Middle frontal gyrus (tissue), 1 donor: ENCODE results near the gene LDLRAP1.

Experiments used
- DNase-seq: peaks from one replicate; pipeline ENCODE4 v3.0.0-alpha.2; 2015; ENCODE audit warnings: low spot score; ENCODE audit errors: extremely low spot score

The LDLRAP1 gene

DNA sequence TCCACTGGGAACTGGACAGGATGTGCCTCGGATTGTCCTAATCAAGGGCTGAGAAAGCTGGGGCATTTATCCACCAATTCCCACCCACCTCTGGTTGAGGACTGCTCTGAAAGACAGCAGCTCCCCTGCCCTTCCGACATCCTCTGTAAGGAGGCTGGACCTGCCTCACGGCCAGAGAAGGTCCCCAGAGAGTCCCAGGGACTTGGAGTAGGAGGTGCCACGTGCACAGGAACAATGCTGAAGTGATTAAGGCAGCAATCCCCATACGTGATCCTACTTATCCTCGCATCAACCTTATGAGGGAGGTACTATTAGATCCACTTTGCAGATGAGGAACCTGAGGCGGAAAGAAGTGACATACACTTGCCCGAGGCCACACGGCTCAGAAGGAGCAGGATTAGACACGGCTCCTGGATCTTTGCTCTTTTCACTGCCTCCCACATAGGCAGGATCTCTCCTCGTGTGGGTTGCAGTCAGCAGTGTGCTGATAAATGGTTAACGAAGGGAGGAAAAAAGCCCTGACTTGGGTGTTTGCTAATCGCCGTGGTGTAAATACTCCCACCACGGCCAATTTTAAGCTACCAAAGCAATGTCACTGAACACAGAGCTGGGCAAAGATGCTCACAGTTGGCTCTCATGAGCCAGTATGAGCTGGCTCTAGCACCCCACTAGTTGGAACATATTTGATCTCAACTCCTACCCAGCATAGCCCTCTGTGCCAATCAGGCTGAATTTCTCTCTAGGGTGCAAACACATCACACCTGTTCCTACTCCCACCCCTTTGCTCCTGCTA is 18.6 kb upstream of the LDLRAP1 start:
- peak; percentile 31 for DNase-seq

- DNase-seq, result no peak
Observed at GRCh38 chr1:25525361-25525688, 18.1 kb upstream of the LDLRAP1 start.

- DNase-seq, result no peak
Observed at GRCh38 chr1:25526753-25527152, 16.7 kb upstream of the LDLRAP1 start.

GRCh38 chr1:25527226-25527846 is 16.1 kb upstream of the LDLRAP1 start:
- no peak for DNase-seq

DNA sequence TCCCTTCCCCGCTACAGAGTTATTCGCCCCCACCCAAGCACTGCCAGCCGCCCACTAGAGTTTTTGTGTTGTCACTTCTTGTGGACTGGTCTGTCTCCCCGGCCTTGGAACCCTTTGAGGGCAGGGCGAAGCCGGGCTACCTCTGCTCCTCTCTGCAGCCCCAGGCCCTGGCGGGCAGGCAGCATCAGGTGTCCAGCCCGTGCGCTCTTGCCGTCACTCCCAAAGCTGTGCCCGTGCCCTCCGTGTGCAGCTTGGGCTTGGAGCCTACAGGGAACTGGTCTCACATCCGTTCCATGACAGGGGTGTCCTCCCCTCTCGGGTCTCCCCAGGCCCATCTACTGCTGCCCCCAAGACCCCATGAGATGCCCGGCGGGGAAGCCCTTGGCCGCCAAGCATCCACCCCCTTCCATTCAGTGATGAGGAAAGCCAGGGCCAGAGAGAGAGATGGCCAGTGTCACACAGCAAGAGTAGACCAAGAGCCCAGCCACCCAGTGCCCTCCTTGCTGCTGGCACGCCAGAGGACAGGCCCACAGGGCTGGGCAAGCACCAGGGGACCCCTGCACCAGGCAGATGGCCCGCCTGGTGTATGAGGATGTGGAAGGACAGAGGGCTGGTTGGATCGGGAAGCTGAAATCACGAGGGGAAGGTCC is 15.3 kb upstream of the LDLRAP1 start:
- DNase-seq, result no peak

GRCh38 chr1:25528881-25529517 is 14.4 kb upstream of the LDLRAP1 start:
- DNase-seq, result no peak

- no peak for DNase-seq
Observed at GRCh38 chr1:25529518-25530185, 13.8 kb upstream of the LDLRAP1 start.

GRCh38 chr1:25530186-25531081 is 13.0 kb upstream of the LDLRAP1 start:
- no peak for DNase-seq

DNA sequence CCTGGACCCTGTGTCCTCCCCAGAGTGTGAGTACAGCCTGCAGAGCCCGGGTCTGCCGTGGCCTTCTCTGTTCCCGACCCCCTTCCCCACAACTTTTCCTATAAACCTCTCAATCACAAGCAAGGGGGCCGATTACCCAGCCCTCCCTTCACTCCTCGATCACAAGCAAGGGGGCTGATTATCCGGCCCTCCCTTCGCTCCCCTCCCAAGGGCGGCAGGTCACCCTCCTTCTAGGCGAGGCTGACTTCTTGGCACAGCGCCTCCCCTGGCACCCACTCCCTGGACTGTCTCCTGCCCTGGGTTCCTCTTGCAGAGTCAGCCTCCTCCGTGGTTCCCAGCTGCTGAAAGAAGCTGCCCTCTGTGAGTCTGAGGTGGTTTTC is 12.3 kb upstream of the LDLRAP1 start:
- DNase-seq, result no peak

DNA sequence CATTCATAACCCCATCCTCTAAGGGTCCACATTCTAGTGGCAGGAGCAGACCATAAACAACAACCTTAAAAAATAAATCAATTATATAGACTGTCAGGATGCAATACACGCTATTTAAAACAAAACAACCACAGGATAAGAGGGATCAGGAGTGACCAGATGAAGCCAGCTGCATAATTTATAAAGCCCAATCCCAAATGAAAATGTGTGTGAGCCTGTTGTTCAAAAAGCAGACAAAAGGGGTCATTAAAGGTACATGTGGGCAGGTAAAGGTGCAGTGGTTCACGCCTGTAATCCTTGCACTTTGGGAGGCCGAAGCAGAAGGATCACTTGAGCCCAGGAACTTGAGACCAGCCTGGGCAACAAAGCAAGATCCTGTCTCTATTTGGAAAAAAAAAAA is 10.4 kb upstream of the LDLRAP1 start:
- no peak for DNase-seq

GRCh38 chr1:25533775-25534409 is 9.5 kb upstream of the LDLRAP1 start:
- DNase-seq, result no peak

- no peak for DNase-seq
Observed at GRCh38 chr1:25534410-25534788, 9.0 kb upstream of the LDLRAP1 start.

GRCh38 chr1:25536124-25536523 is 7.3 kb upstream of the LDLRAP1 start:
- DNase-seq, result no peak

- no peak for DNase-seq
Observed at GRCh38 chr1:25537153-25537831, 6.1 kb upstream of the LDLRAP1 start.

DNA sequence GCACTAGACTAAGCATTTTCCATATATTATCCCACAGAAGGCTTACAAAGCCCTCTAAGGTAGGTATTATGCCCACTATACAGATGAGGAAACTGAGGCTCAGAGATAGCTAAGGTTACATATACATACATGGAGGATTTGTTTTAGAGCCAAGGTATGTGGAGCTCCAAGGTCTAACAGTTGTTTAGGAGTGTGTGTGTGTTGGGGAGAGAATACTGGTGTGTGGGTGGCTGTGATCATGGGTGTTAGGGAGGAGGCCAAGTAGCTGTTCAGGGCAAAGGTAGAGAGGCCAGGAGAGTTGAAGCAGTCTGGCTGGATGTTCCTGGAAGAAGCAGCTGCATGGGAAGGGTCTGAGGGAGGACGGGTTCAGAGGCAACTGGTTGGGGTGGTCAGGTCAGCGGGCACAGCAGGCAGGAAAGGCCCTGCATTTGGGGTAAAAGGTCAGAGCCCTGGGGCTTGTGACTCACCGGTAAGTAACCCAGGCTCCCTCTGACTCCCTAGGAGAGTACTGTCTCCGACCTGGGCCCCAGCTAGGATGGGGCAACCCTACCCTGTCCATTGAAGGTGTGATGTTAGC is 5.1 kb upstream of the LDLRAP1 start:
- no peak for DNase-seq

DNA sequence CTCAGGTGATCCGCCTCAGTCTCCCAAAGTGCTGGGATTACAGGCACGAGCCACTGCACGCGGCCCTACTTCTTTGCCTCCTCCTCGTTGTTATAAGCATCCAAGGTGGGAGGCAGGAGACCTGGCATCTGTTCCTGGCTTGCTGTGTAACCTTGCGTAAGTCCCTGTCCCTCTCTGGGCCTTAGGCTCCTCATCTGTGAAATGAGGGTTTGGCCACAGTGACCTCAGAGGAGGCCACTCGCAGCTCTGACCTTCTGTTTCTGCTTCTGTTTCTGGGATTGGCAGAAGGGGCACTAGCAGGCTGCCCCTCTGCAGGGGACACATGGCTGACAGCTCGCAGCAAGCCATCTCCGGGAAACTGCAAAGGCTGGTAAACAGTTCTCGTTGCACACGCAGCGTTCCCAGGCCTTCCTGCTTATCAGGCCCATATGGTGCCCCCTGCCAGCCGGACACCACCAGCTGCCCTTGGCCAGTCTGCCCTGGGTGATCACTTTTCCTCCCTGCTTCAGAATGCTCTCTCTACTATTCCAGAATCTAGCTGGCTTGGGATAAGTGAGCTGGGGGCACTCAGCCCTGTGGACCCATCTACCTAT is 2.6 kb upstream of the LDLRAP1 start:
- no peak for DNase-seq

DNA sequence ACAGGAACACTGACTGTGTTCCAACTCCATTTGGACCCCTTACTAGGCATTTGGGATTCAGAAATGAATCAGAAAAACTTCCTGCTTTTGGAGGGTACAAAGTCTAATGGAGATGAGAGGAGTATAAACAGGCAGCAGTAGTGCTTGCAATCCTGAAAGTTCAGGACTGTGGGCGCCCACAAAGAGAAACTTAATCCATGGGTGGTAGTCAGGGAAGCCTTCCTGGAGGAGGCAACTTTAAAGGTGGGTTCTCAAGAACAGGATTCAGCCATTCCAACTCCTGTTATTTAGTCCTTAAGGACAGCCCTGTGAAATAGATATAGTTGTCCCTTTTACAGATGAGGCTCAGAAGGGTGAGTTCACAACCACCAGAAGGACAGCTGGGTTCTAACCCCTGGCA is 2.0 kb upstream of the LDLRAP1 start:
- no peak for DNase-seq

DNA sequence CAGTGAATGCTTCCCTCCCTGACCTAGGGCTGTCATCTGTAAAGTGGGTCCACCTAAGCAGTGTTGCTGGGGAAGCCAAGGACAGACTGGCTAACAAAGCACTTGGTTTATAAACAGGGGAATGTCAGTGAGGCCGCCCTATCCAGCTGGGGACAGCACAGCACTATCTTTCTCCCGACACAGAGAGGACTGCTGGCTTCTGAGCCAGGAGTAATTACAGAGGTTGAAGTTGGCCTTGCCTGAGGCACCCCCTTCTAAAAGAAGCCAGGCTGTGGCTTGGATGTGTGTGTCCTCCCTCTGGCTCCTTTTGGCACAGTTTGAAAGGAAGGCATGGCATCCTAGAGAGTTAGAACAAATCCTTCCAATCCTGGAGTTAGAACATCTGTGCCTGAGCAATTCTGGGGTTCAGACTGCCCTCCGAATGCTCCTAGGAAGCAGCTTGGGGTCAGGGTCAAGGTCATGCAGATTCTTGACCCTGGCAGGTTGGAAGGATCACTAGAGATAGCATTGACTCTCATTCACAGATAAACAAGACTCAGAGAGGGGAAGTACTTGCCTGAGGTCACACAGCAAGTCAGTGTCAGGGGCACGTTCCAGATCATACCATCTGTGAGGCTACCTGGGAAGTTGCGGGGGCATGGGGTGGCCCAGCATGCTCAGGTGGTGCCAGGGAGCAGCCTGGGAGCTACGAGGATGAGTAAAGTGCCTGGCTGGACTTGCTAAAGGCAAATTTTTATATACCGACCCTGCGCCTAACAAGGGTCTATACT is 1.3 kb upstream of the LDLRAP1 start:
- DNase-seq, result no peak
